Prostate gland (tissue), 2 donors: ENCODE measurements around the gene GULP1.

ENCODE experiments used
- POLR2A ChIP-seq: fragments of 450-650 bp; IDR thresholded peaks from one replicate; pipeline ENCODE4 v1.6.1; 2016; ENCODE audit warnings: antibody characterized with exemption, mild to moderate bottlenecking
- POLR2AphosphoS5 ChIP-seq: sonication (generic); formaldehyde crosslinking; IDR thresholded peaks from one replicate; pipeline ENCODE4 v1.6.1; 2017; ENCODE audit warnings: antibody characterized with exemption
- TF ChIP-seq, protein P1 (sequence below), 4 experiments: fragments of 200-600 bp in 2 of 4; fragments of 450-650 bp in 2 of 4; sonication (generic) in 2 of 4; IDR thresholded peaks; 1 replicate in 3 of 4; 2 replicates in 1 of 4; pipeline ENCODE4 v1.5.1; 2016 to 2019; ENCODE audit warnings: antibody characterized with exemption in 4 of 4, mild to moderate bottlenecking in 2 of 4, moderate library complexity in 2 of 4

DNA sequence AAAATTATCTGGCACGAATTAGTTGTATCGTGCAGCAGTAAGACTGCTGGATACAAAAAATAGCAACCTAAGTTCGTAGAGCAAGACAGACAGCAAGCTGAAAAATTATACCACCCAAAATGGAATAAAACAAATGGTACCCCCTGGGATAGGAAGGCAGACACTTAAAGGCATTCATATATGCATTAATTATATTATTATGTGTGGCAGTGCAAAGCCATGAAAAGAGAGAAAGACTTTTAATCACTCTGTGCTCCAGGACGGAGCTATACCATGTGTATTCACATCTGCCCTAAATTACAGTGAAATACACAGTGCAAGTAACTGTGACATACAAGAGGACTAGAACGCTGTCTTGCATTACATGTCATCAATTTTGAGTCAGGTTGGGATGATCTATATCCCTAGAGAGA is 235.9 kb downstream of the GULP1 start:
- TF ChIP-seq, protein P1, sequence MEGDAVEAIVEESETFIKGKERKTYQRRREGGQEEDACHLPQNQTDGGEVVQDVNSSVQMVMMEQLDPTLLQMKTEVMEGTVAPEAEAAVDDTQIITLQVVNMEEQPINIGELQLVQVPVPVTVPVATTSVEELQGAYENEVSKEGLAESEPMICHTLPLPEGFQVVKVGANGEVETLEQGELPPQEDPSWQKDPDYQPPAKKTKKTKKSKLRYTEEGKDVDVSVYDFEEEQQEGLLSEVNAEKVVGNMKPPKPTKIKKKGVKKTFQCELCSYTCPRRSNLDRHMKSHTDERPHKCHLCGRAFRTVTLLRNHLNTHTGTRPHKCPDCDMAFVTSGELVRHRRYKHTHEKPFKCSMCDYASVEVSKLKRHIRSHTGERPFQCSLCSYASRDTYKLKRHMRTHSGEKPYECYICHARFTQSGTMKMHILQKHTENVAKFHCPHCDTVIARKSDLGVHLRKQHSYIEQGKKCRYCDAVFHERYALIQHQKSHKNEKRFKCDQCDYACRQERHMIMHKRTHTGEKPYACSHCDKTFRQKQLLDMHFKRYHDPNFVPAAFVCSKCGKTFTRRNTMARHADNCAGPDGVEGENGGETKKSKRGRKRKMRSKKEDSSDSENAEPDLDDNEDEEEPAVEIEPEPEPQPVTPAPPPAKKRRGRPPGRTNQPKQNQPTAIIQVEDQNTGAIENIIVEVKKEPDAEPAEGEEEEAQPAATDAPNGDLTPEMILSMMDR (IDR thresholded peaks at IDR 0.05) = no peak
- no peak for TF ChIP-seq POLR2A
- no peak for TF ChIP-seq POLR2AphosphoS5
